NCI-H345 treated with DMSO at 0.1 percent for 48 hours (cell line): ENCODE measurements around the gene CENPO.

Experiments
- DNase-seq: peaks from one replicate; lab custom pipeline; 2025; ENCODE audit not compliant: unreplicated experiment; lab: John Stamatoyannopoulos, UW

The CENPO gene

GRCh38 chr2:24792874-24793760 is at the start of gene CENPO, which contains the start of gene PTRHD1:
Gene CENPO, plus strand, starts transcription at chr2:24793425. Its CDS starts 495 bp downstream, at chr2:24793920.
Gene PTRHD1, minus strand, starts transcription at chr2:24793391. Its CDS starts 14 bp downstream, at chr2:24793377.
- DNase-seq: peak; percentile 99

GRCh38 chr2:24743924-24744323 is 49.3 kb upstream of the CENPO start:
- DNase-seq: no peak

DNA sequence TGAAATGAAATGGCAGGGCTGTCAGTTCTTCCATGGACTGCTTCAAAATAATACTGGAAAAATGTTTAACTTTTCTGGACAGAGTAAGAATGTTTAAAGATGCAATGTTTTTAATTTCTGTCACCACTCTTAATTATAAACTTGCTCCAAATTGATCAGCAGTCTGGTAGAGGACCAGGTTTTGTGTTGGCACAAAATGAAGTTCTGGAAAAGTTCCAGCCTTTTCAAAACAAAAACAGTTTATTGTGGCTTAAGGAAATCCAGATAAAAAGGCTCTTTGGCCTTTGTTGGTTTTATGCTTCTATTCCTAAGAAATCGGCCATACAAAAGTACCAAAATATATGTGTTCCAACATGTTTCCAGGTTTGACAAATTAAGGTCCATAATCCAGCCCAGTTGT is 48.9 kb upstream of the CENPO start:
- no peak for DNase-seq

DNA sequence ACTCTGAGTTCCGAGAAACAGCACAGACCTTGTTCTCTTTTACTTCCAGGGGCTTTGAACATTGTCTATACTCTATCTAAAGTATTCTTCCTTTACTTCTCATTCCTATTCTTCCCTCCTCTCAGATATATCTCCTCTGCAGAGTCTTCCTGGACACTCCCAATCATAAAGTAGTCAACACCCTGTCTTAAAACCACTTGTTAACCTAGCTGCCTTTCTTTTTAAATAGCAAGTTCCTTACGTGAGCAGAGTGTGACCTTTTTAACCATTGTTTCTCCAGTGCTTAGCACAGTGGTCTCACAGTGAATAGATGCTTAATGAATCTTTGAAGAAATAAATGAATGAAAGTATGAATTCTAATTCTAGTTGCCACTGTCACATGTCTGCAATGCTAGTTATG is 47.4 kb upstream of the CENPO start:
- DNase-seq: no peak

DNA sequence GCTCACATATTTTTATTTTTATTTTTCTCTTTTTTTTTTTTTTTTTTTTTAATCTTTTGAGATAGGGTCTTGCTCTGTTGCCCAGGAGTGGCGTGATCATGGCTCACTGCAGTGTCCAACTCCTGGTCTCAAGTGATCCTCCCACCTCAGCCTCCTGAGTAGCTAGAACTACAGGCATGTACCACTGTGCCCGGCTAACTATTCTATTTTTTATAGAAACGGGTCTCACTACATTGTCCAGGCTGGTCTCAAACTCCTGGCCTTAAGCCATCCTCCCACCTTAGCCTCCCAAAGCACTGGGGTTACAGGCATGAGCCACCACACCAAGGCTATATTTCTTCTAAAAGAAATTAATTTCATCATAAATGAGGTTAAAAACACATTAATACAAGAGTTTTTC is 45.9 kb upstream of the CENPO start:
- DNase-seq: no peak

- no peak for DNase-seq
Observed at GRCh38 chr2:24749069-24749691, 44.0 kb upstream of the CENPO start.

DNA sequence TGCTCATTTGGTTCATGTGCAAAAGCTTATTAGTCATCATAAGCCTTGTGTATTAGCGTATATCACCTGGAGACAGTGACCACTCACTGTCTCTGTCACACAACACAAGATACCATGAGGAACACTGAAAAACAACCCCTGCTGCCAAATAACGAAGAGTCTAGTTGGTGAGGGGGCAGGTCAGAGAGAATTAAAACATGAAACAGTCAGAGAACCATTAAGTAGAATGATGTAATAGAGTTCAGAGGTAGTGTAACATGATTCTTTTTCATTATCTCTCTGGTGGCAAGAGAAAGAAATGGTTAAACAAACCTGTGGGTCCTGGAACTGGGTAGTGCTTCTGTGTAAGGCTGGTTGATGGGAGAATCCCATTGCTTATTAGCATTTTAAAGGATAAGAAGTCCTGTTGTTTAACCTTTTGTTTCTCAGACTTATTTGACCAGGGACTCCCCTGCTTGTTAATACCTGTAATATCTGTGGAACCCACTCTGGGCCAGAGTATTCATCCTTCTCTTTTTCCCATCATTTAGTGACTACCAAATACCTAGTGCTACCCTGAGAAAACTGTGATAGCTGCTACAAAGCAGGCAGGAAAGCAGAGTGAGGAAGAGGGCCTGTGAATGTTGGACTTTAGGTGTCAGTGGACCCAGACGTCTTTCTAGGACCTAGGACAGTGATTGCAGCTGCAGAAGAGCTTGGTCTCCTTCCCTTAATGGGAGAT is 38.1 kb upstream of the CENPO start:
- DNase-seq: no peak

DNA sequence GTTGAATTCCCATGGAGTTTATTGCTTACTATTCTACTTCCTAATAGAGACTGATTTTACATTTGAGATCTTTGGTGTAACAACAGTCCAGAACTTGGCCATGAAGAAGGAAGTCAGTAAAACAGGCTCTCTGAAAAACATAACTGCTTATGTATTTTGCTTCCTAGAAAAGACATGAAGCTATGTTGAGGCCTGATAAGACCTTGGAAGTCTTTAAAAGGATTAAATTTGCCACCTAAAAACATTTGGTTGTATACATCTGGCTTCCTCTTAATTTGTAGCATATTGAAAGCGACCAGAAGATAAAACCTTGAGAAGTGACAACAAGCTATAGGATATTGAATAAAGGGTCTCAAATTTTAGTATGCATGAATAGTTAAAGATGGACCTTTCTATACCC is 36.4 kb upstream of the CENPO start:
- no peak for DNase-seq

- no peak for DNase-seq
Observed at GRCh38 chr2:24761866-24762265, 31.4 kb upstream of the CENPO start.

GRCh38 chr2:24762518-24762917 is 30.7 kb upstream of the CENPO start:
- no peak for DNase-seq

- DNase-seq: no peak
Observed at GRCh38 chr2:24763843-24764242, 29.4 kb upstream of the CENPO start.

- DNase-seq: no peak
Observed at GRCh38 chr2:24766609-24767008, 26.6 kb upstream of the CENPO start.

DNA sequence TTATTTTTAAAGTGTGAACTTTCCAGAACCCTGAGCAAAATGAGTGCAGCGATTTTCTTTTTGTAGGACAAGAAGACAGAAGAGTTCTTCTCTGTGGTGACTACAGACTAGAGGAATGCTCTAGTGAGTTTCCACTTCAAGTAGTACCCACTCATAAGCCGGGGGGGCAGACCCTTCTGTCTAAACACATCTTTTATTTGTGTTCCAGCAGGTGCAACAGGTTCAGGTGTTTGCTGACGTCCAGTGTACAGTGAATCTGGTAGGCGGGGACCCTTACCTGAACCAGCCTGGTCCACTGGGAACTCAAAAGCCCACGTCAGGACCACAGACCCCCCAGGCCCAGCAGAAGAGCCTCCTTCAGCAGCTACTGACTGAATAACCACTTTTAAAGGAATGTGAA is 25.2 kb upstream of the CENPO start:
- no peak for DNase-seq

DNA sequence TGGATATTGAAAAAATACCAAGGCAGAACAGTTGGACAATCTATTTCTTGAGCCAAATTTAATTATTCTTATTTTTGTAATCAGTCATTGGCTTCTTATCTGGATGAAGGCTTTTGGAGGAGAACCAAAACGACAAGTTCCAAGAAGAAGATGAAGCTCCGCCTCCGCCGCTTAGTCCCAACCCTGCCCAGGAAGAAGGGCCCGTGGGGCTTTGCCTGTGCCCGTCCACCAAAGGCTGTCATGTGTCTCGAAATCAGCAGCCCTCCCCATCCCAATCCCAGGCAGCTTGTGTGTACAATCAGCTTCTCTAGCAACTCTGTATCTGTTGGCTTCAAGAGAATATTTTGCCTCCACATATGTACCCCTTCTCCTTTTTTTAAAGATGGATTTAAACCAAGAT is 24.6 kb upstream of the CENPO start:
- DNase-seq: no peak

DNA sequence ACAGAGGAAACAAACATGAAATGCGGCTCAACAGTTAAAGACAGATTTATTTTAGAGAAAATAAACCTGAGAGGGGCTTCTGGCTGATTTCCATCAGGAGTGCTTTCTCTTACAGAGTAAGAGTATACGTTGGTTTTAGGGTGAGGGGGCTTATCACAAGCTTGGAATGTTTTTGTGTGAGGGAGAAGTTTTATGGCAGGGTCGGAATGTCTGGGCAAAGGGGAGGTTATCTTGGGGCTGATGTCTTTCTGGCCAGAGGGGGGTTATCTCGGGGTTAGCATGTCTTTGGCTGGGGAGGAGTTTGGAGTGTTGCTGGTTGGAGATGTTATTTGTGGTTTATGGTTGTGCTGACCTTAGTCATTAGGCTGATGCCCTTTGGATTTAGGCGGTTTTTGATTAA is 22.2 kb upstream of the CENPO start:
- no peak for DNase-seq

DNA sequence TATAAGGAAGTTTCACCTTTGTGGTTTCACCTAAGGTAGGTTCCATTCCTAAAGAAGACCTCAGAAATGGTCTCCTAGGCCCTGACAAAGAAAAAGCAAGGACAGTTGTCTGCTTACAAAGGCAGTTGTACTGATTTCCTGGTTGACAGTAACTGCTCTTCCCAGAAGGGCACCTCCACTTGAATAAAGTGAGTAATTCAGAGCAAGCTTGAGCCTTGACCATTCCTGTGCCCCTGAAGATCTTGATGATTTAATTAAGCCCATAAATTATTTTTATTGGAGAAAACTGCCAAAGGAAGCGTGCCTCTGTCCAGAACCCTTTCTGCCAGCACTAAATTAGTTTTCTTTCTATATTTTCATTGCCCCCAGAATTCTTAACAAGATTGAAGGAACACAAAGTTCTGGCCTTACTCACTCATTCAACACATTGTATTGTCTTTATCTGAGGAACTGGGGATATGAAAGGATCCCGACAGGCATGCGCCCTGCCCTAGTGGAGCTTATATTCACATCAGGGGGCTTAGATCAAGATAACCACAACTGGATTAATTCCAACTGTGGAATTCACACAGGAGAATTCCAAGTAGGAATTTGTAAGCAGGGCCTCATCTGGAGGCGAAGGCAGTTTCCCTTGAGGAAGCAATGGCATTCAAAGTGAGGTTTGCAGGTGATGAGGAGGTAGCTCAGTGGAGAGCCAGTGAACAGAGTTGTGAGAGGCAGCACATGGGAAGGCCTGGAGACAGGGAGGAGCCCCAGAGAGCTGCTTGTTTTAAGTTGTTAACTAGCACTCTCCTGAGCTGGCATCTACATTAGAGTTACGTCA is 21.2 kb upstream of the CENPO start:
- DNase-seq: no peak

GRCh38 chr2:24774373-24774772 is 18.9 kb upstream of the CENPO start:
- no peak for DNase-seq

DNA sequence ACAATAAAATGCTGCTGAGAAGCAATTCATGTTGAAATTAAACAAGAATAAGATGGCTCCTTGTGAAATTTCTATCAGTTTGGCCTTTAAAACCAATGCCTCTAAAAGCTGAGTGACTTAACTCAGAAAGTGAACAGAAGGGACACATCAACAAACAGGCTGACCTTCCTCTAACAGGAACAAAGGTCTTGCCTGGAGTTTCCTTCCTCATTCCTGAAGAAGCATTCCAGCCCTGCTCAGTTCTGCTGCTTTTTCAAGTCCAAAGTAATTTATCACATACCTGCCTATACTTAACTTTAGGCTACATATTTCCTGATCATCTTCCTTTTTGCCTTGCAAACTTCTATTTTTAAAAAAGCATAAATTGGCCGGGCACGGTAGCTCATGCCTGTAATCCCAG is 14.1 kb upstream of the CENPO start:
- no peak for DNase-seq

DNA sequence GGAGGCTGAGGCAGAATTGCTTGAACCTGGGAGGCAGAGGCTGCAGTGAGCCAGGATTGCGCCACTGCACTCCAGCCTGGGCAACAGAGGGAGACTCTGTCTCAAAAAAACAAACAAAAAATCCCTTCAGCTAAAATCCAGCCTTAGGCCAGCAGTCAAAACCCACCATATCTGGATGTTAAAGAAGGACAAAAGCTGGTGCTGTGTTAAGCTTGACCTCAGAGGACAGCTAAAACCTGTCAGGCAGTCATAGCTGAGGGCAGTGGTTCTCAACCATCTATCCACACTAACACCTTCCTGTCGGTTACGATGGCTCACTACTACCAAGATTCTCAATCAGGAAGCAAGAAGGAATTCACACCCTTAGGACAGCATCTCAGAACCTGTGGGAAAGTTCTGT is 9.6 kb upstream of the CENPO start:
- DNase-seq: no peak

- no peak for DNase-seq
Observed at GRCh38 chr2:24785671-24786321, 7.4 kb upstream of the CENPO start.
